ENCODE measurements around the gene DNAJC4.
"Not testable (repeated sequence)": the region's sequence is repeated elsewhere in the genome, so short reads cannot be mapped to it uniquely, and the experiment has no call there.

Gene DNAJC4

GRCh38 chr11:64246621-64246870 is 16.2 kb downstream of the DNAJC4 start:
- DNase-seq: not testable (repeated sequence)

GRCh38 chr11:64246871-64247728 is 16.8 kb downstream of the DNAJC4 start, which contains the start of gene PPP1R14B:
PPP1R14B (minus strand) TSS chr11:64246943; CDS start chr11:64246673, 270 bp downstream.
- DNase-seq: peak; percentile 79 to 82

GRCh38 chr11:64247729-64248531 is 17.6 kb downstream of the DNAJC4 start:
- no peak for DNase-seq

DNA sequence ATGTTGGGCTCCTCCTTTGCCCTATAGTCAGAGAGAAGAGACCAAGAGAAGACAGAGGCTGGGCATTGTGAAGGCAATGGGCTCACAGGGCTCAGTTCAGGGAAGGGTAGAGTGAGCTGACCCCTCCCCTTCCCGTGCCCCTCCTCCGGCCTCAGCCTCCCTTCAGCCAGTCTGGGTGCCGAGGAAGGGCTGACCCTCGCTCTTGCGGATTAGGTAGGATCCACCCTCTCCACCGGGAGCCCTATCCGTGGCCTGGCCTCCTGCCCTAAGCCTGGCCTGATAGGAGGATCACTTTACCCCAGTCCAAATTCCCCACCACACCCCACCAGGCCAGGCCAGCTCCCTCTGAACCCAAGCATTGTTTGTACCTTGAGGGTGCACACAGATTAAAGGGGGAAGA is 18.2 kb downstream of the DNAJC4 start:
- no peak for DNase-seq

GRCh38 chr11:64249038-64249437 is 18.7 kb downstream of the DNAJC4 start:
- DNase-seq: no peak

GRCh38 chr11:64249563-64250414 is 19.4 kb downstream of the DNAJC4 start:
- DNase-seq: peak; percentile 49 to 54

- peak in 1 of 2 experiments; percentile 51 for DNase-seq
Measured at GRCh38 chr11:64250415-64251015, 20.2 kb downstream of the DNAJC4 start.

DNA sequence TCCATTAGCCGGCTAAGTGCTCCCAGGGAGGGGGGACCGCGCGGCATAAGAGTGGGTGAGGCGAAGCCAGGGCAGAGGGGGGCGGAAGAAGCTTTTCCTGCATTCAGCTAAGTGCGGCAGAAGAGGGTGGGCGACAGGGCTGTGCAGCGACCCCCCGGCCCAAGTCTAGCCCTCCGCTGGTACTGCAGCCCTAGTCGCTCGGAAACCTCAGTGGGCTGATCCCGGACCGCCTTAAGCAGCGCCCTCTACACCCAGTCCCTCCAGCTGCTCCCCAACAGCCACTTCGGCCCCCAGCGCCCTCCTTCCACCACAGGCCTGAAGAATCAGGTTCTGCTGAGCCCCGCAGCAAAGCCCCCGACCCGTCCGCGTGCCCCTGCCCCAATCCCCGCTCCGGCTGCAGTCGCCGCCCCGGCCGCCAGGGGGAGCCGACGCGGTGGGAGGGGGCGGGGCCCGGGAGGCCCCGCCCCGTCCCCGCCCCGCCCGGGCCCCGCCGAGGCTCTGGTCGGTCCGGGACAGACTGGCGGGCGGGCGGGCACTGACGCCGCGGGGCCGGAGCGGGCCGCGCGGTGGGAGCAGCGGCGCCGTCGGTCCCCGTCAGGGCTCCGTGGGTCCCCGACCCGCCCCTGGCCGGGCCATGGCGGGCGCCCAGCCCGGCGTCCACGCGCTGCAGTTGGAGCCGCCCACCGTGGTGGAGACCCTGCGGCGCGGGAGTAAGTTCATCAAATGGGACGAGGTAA is 20.8 kb downstream of the DNAJC4 start, which contains the start of gene PLCB3:
Gene PLCB3, plus strand, starts transcription at position 515 of the 737 bp plus-strand sequence. Its CDS starts 120 bp downstream, at position 635.
- DNase-seq: peak; percentile 50 to 51

GRCh38 chr11:64251753-64252002 is 21.3 kb downstream of the DNAJC4 start:
- peak in 1 of 2 experiments; percentile 48 for DNase-seq

DNA sequence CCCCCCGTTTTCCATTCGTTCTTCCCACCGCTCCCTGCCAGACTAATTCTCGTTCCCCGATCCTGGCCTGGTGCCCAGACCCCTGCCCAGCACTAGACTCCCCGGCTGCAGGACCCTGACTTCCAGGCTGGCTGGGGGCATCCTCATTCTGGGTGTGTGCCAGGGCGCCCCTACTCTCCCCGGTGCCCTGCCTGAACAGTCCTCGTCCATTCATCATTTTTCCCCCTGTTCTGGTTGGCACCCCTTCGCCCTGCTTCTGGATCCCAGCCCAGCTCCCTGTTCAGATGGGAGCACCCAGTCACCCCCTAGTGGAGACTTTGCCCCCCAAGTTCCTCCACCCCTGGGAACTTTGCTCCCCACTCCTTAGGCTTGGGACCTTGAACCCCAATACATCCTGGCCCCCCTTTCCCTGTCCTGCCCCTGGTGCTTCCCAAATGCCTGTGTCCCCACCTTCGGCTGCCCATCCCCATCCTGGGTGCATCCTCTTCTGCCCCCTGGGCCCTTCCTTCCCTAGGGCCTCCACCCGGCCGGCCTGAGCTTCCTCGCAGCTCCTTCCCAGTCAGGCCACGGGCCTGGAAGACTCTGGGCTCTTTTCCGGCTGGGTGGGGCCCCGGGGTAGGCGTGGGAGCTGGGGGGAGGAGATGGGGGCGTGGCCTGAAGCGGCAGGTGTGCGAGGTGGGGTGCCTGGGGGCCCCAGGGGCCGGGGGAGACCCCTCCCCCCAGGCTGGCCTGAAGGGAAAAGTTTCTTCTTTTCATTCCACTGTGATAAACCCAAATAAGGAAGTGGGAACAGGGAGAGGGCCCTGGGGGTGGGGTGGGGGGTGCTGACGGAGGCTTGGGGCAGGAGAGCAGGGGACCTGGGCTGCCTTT is 21.9 kb downstream of the DNAJC4 start:
- peak in 1 of 2 experiments; percentile 52 for DNase-seq

DNA sequence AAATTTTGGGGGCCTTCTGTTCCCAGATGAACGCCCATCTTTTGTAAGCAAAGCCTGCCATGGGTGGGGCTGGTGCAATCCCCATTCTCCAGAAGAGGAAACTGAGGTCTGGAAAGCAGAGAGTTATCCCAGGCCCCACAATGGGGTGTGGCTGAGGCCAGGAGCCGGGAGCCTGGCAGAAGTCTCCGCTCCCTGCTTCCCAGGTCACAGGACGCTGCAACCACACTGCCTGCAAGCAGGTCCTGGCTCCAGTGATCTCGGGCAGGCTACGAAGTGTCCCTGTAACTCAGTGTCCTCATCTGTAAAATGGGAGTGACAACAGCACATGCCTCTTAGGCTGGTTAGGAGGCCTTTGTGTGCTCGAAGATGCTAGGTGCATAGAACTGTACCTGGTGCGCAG is 22.7 kb downstream of the DNAJC4 start:
- DNase-seq: no peak

DNA sequence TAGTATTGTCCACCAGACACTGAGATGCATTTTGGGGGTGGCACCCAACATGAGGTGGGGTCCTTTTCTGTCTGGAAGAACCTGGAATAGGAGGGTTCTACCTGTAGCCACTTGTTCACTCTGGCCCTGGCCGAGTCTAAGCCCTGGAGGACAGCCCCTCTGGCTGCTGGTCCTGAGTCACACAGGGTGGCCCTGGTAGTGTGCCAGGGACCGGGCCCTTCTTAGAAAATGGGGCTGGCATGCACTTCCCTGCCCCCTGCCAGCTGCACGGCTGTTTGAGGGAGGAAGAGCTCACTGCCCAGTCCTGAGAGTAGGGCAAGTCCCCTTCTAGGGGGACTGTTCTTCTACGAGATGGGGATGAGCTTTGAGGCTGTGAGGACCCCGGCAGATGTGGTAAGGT is 23.1 kb downstream of the DNAJC4 start:
- no peak for DNase-seq

DNA sequence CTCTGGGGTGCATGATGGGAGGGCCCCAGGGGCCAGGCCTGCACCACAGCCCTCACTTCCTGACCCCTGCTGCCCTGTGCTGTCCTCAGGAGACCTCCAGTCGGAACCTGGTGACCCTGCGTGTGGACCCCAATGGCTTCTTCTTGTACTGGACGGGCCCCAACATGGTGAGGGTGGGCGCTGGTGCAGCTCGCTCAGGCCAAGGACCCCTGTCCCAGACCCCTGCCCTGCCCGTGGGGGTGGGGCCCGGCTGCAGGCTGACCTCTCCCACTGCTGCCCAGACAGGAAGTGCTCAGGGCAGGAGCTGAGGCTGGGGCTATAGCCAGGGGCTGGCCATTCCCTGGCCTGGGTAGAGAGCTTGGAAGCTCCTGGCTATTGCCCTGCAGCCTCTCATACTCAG is 24.0 kb downstream of the DNAJC4 start:
- DNase-seq: no peak

- DNase-seq: no peak
Measured at GRCh38 chr11:64255135-64256128, 25.1 kb downstream of the DNAJC4 start.

DNA sequence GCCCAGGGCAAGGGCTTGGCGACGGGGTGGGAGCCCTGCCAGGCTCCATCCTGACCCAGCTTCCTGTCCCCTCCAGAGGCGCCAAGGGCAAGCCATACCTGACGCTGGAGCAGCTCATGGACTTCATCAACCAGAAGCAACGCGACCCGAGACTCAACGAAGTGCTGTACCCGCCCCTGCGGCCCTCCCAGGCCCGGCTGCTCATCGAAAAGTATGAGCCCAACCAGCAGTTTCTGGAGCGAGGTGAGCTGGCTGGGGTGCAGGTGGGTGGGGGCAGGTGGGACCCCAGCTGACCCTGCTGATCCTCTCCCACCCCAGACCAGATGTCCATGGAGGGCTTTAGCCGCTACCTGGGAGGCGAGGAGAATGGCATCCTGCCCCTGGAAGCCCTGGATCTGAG is 26.0 kb downstream of the DNAJC4 start:
- DNase-seq: no peak

GRCh38 chr11:64258356-64258755 is 28.0 kb downstream of the DNAJC4 start:
- no peak for DNase-seq

- no peak for DNase-seq
Measured at GRCh38 chr11:64258946-64259532, 28.7 kb downstream of the DNAJC4 start.

DNA sequence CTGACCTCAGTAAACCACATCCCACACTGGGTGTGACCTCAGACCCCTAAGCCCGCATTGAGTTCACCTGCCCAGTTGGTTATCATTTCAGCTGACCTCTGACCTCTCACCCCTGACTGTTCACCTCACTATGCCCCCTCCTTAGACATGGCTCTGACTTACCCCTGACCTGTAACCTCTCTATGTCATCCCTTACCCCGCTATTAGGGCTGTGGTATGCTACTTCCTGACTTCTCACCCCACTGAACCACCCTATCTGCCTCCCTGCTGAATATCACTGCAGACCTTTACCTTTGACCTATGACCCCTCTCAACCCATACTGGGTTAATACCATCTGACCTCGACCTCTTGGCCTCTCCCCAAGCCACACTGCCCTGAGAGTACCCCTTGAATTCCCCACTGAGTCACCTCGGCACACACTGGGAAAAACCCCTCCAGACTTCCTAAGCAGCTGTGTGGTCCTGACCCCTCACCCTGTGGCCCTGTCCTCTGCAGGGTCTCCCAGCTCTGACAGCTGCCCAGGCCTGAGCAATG is 29.3 kb downstream of the DNAJC4 start:
- DNase-seq: no peak

DNA sequence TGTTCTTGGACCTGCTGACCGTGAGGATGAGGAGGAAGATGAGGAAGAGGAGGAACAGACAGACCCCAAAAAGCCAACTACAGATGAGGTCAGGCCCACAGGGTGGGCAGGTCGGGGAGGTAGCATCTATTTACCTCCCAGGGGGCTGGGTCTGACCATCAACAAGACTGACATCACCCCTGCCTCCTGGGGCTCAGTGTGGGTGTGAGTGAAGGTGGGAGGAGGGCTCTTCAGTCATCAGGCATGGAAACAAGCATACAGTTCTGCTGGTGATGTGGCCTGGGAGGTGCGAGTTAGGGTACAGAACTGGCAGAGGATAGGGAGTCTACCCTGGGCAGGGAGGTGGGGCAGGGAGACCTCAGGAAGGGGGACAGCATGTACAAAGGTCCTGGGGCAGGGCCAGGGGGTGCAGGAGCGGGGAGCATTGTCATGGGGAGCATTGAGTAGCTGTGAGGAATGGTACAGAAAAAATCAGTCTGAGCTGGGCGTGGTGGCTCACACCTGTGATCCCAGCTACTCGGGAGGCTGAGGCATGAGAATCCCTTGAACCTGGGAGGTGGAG is 29.9 kb downstream of the DNAJC4 start:
- DNase-seq: no peak
